HEK293 (cell line): ENCODE data around the gene LCAT.

ENCODE experiments used
- CTCF ChIA-PET: fragments of 350-600 bp; formaldehyde crosslinking; extraction: SDS; loops from one replicate; lab custom pipeline; 2021; ENCODE audit warnings: antibody characterized with exemption; lab: Yijun Ruan, JAX
- POLR2A ChIA-PET: fragments of 300-600 bp; formaldehyde crosslinking; extraction: SDS; loops from one replicate; lab custom pipeline; 2020; ENCODE audit warnings: antibody characterized with exemption, inconsistent platforms; lab: Yijun Ruan, JAX
- H3K27ac ChIP-seq: fragments of 200-500 bp; sonication (Bioruptor generic); 2 replicates; pipeline ENCODE4 v1.5.1; 2014; ENCODE audit warnings: low read depth, low read length, control low read depth, inconsistent platforms; ENCODE audit errors: extremely low read depth
- H3K36me3 ChIP-seq, 2 experiments: fragments of 200-500 bp in 1 of 2; sonication (Bioruptor generic) in 1 of 2; 1 replicate in 1 of 2; 2 replicates in 1 of 2; pipeline ENCODE4 v1.5.1; 2014 to 2017; ENCODE audit warnings: inconsistent platforms in 2 of 2, low read length in 2 of 2; ENCODE audit not compliant: control insufficient read depth in 2 of 2, insufficient read depth in 1 of 2
- H3K4me1 ChIP-seq: fragments of 200-500 bp; sonication (Bioruptor generic); 2 replicates; pipeline ENCODE4 v1.5.1; 2014; ENCODE audit warnings: mild to moderate bottlenecking, low read length, inconsistent platforms; ENCODE audit not compliant: control insufficient read depth, insufficient read depth
- H3K4me3 ChIP-seq: 2 replicates; pipeline ENCODE4 v1.5.1; 2011; ENCODE audit warnings: low read depth, mild to moderate bottlenecking, control low read depth, low read length, moderate library complexity
- H3K9me3 ChIP-seq: fragments of 200-500 bp; sonication (Bioruptor generic); 2 replicates; pipeline ENCODE4 v1.5.1; 2014; ENCODE audit warnings: low read depth, low read length, inconsistent platforms; ENCODE audit not compliant: control insufficient read depth, insufficient read depth
- BCL11A ChIP-seq: fragments of 450-650 bp; formaldehyde crosslinking; IDR thresholded peaks from 2 replicates; pipeline ENCODE4 v1.5.1; 2016; ENCODE audit warnings: low read depth, missing biosample characterization, missing genetic modification characterization
- FEZF1 ChIP-seq: fragments of 450-650 bp; formaldehyde crosslinking; IDR thresholded peaks from 2 replicates; pipeline ENCODE4 v1.5.1; 2016; ENCODE audit warnings: missing biosample characterization, missing genetic modification characterization
- GFI1B ChIP-seq: fragments of 450-650 bp; formaldehyde crosslinking; IDR thresholded peaks from 2 replicates; pipeline ENCODE4 v1.5.1; 2016; ENCODE audit warnings: missing biosample characterization, missing genetic modification characterization
- MZF1 ChIP-seq: fragments of 450-650 bp; formaldehyde crosslinking; IDR thresholded peaks from 2 replicates; pipeline ENCODE4 v1.5.1; 2017; ENCODE audit warnings: missing biosample characterization, missing genetic modification characterization, borderline replicate concordance
- OSR2 ChIP-seq: fragments of 450-650 bp; formaldehyde crosslinking; IDR thresholded peaks from 2 replicates; pipeline ENCODE4 v1.5.1; 2016; ENCODE audit warnings: missing biosample characterization, missing genetic modification characterization
- PRDM1 ChIP-seq: fragments of 450-650 bp; formaldehyde crosslinking; IDR thresholded peaks from 2 replicates; pipeline ENCODE4; 2016; ENCODE audit warnings: missing biosample characterization, missing genetic modification characterization
- REPIN1 ChIP-seq: fragments of 450-650 bp; formaldehyde crosslinking; IDR thresholded peaks from 2 replicates; pipeline ENCODE4 v1.5.1; 2017; ENCODE audit warnings: missing biosample characterization, missing genetic modification characterization, low read depth
- SALL2 ChIP-seq: fragments of 450-650 bp; formaldehyde crosslinking; IDR thresholded peaks from 2 replicates; pipeline ENCODE4 v1.5.0; 2017; ENCODE audit warnings: missing biosample characterization, mild to moderate bottlenecking, missing genetic modification characterization, borderline replicate concordance
- ZBTB48 ChIP-seq: fragments of 450-650 bp; formaldehyde crosslinking; IDR thresholded peaks from 2 replicates; pipeline ENCODE4 v1.5.1; 2016; ENCODE audit warnings: missing biosample characterization, missing genetic modification characterization
- ZIC2 ChIP-seq: fragments of 450-650 bp; formaldehyde crosslinking; IDR thresholded peaks from 2 replicates; pipeline ENCODE4 v1.5.1; 2016; ENCODE audit warnings: missing biosample characterization, missing genetic modification characterization
- ZNF132 ChIP-seq: fragments of 450-650 bp; formaldehyde crosslinking; IDR thresholded peaks from 2 replicates; pipeline ENCODE4 v1.5.1; 2017; ENCODE audit warnings: missing biosample characterization, missing genetic modification characterization, borderline replicate concordance
- ZNF169 ChIP-seq: fragments of 450-650 bp; formaldehyde crosslinking; IDR thresholded peaks from 2 replicates; pipeline ENCODE4 v1.5.1; 2016; ENCODE audit warnings: missing biosample characterization, missing genetic modification characterization
- ZNF214 ChIP-seq: fragments of 450-650 bp; formaldehyde crosslinking; IDR thresholded peaks from 2 replicates; pipeline ENCODE4 v1.5.1; 2017; ENCODE audit warnings: missing biosample characterization, mild to moderate bottlenecking, missing genetic modification characterization, borderline replicate concordance
- ZNF239 ChIP-seq: fragments of 450-650 bp; formaldehyde crosslinking; IDR thresholded peaks from 2 replicates; pipeline ENCODE4 v1.5.1; 2016; ENCODE audit warnings: missing biosample characterization, missing genetic modification characterization
- ZNF266 ChIP-seq: fragments of 450-650 bp; formaldehyde crosslinking; IDR thresholded peaks from 2 replicates; pipeline ENCODE4 v1.5.1; 2016; ENCODE audit warnings: missing biosample characterization, missing genetic modification characterization, low read depth
- ZNF48 ChIP-seq: fragments of 450-650 bp; formaldehyde crosslinking; IDR thresholded peaks from 2 replicates; pipeline ENCODE4 v1.5.1; 2016; ENCODE audit warnings: missing biosample characterization, missing genetic modification characterization
- ZNF529 ChIP-seq: fragments of 450-650 bp; formaldehyde crosslinking; IDR thresholded peaks from 2 replicates; pipeline ENCODE4 v1.5.1; 2017; ENCODE audit warnings: missing genetic modification characterization, missing biosample characterization; ENCODE audit not compliant: insufficient replicate concordance
- ZNF544 ChIP-seq: fragments of 450-650 bp; formaldehyde crosslinking; IDR thresholded peaks from 2 replicates; pipeline ENCODE4 v1.5.0; 2017; ENCODE audit warnings: missing biosample characterization, missing genetic modification characterization
- ZNF560 ChIP-seq: fragments of 450-650 bp; formaldehyde crosslinking; IDR thresholded peaks from 2 replicates; pipeline ENCODE4 v1.5.1; 2017; ENCODE audit warnings: missing biosample characterization, missing genetic modification characterization, borderline replicate concordance
- ZNF624 ChIP-seq: fragments of 450-650 bp; formaldehyde crosslinking; IDR thresholded peaks from 2 replicates; pipeline ENCODE4 v1.5.1; 2017; ENCODE audit warnings: missing biosample characterization, missing genetic modification characterization
- ZNF629 ChIP-seq: fragments of 450-650 bp; formaldehyde crosslinking; IDR thresholded peaks from 2 replicates; pipeline ENCODE4 v1.5.1; 2017; ENCODE audit warnings: missing biosample characterization, missing genetic modification characterization
- ZNF658 ChIP-seq: fragments of 450-650 bp; formaldehyde crosslinking; IDR thresholded peaks from 2 replicates; pipeline ENCODE4; 2016; ENCODE audit warnings: missing biosample characterization, missing genetic modification characterization
- ZNF792 ChIP-seq: fragments of 450-650 bp; formaldehyde crosslinking; IDR thresholded peaks from 2 replicates; pipeline ENCODE4 v1.5.1; 2016; ENCODE audit warnings: missing biosample characterization, missing genetic modification characterization
- ZNF830 ChIP-seq: fragments of 450-650 bp; IDR thresholded peaks from 2 replicates; pipeline ENCODE4 v1.5.0; 2018; ENCODE audit warnings: missing biosample characterization, missing genetic modification characterization, low read depth, mild to moderate bottlenecking, moderate library complexity
- TF ChIP-seq, protein P1 (sequence below): fragments of 450-650 bp; formaldehyde crosslinking; IDR thresholded peaks from 2 replicates; pipeline ENCODE4 v1.5.1; 2016; ENCODE audit warnings: missing biosample characterization, missing genetic modification characterization
- TF ChIP-seq, protein P2 (sequence below): fragments of 450-650 bp; formaldehyde crosslinking; IDR thresholded peaks from 2 replicates; pipeline ENCODE4 v1.5.1; 2016; ENCODE audit warnings: missing biosample characterization, missing genetic modification characterization, borderline replicate concordance
- TF ChIP-seq, protein P3 (sequence below): fragments of 450-650 bp; formaldehyde crosslinking; IDR thresholded peaks from 2 replicates; pipeline ENCODE4 v1.5.1; 2016; ENCODE audit warnings: missing biosample characterization, missing genetic modification characterization
- TF ChIP-seq, protein P4 (sequence below): fragments of 450-650 bp; formaldehyde crosslinking; IDR thresholded peaks from 2 replicates; pipeline ENCODE4 v1.5.1; 2016; ENCODE audit warnings: missing biosample characterization, missing genetic modification characterization

The LCAT gene

DNA sequence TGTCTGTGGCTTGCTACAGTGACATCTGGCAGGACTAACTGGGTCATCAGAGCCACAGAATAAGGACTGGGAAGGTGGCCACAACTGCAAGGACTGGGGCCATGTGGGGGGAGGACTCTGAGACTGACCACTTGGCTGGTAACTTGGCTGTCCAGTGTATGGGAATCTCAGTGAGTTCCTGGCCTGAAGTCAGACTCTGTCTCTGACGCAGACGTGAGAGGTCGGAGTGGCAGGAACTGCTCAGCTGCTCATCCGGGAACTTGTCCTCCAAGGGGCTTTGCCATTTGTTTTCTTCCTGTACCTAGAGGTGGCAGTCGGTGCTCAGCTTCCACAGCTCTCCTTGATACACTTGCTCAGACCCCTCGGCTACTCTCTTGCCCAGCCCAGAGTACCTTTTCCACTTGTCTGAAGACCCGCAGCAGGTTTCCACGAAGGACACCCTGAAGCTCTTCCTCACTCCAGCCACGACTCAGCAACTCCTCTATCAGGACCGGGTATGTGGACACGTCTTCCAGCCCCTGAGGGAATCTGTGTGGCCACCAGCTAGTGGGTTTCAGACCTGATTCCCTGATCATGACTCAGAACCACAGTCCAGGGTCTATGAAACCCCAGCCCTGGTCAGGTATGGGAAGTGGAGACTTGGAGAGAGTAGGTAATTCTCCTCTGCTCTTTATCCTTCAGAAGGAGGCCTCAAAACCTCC lies 43.7 kb upstream of the LCAT start:
- Histone ChIP-seq H3K27ac (no peak overlapping the region), H3K4me1 (no peaks in the 10 kb centered on the region), H3K9me3 (no peaks in the 10 kb centered on the region), H3K4me3 (no peak overlapping the region), H3K36me3 (no peaks in the 10 kb centered on the region)
- ChIA-PET POLR2A (interaction anchor here (0.8 kb wide), 1 partner anchor 21 kb away, joined by 3 read pairs; no protein-coding TSS in a partner anchor), CTCF (interaction anchor here (0.6 to 1.3 kb wide), 2 partner anchors 52 to 59 kb away, joined by 4 read pairs; no protein-coding TSS in a partner anchor)
- TF ChIP-seq, protein P1, sequence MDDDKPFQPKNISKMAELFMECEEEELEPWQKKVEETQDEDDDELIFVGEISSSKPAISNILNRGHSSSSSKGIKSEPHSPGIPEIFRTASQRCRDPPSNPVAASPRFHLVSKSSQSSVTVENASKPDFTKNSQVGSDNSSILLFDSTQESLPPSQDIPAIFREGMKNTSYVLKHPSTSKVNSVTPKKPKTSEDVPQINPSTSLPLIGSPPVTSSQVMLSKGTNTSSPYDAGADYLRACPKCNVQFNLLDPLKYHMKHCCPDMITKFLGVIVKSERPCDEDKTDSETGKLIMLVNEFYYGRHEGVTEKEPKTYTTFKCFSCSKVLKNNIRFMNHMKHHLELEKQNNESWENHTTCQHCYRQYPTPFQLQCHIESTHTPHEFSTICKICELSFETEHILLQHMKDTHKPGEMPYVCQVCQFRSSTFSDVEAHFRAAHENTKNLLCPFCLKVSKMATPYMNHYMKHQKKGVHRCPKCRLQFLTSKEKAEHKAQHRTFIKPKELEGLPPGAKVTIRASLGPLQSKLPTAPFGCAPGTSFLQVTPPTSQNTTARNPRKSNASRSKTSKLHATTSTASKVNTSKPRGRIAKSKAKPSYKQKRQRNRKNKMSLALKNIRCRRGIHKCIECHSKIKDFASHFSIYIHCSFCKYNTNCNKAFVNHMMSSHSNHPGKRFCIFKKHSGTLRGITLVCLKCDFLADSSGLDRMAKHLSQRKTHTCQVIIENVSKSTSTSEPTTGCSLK (tag by site-specific recombination), result no peak
- TF ChIP-seq MZF1 (tag by site-specific recombination) (no peak), REPIN1 (tag by site-specific recombination) (no peak), ZNF658 (tag by site-specific recombination) (no peak), FEZF1 (tag by site-specific recombination) (no peak), ZNF792 (tag by site-specific recombination) (no peak), ZNF214 (no peak), ZNF629 (tag by site-specific recombination) (no peak), PRDM1 (tag by site-specific recombination) (no peak), ZNF544 (tag by site-specific recombination) (no peak), ZNF239 (no peak), ZNF48 (tag by site-specific recombination) (no peak), SALL2 (tag by site-specific recombination) (no peak)
- TF ChIP-seq, protein P2, sequence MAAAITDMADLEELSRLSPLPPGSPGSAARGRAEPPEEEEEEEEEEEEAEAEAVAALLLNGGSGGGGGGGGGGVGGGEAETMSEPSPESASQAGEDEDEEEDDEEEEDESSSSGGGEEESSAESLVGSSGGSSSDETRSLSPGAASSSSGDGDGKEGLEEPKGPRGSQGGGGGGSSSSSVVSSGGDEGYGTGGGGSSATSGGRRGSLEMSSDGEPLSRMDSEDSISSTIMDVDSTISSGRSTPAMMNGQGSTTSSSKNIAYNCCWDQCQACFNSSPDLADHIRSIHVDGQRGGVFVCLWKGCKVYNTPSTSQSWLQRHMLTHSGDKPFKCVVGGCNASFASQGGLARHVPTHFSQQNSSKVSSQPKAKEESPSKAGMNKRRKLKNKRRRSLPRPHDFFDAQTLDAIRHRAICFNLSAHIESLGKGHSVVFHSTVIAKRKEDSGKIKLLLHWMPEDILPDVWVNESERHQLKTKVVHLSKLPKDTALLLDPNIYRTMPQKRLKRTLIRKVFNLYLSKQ (tag by site-specific recombination), result no peak
- TF ChIP-seq, protein P3, sequence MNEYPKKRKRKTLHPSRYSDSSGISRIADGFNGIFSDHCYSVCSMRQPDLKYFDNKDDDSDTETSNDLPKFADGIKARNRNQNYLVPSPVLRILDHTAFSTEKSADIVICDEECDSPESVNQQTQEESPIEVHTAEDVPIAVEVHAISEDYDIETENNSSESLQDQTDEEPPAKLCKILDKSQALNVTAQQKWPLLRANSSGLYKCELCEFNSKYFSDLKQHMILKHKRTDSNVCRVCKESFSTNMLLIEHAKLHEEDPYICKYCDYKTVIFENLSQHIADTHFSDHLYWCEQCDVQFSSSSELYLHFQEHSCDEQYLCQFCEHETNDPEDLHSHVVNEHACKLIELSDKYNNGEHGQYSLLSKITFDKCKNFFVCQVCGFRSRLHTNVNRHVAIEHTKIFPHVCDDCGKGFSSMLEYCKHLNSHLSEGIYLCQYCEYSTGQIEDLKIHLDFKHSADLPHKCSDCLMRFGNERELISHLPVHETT (tag by site-specific recombination), result no peak

GRCh38 chr16:67986949-67987348 lies 43.0 kb upstream of the LCAT start:
- Histone ChIP-seq H3K27ac (no peak overlapping the region), H3K9me3 (no peaks in the 10 kb centered on the region), H3K36me3 (no peaks in the 10 kb centered on the region), H3K4me3 (no peak overlapping the region), H3K4me1 (no peaks in the 10 kb centered on the region)
- POLR2A ChIA-PET, result interaction anchor here (0.8 kb wide), 1 partner anchor 20 kb away, joined by 3 read pairs; no protein-coding TSS in a partner anchor
- CTCF ChIA-PET, result interaction anchor here (1.3 kb wide), 1 partner anchor 58 kb away, joined by 4 read pairs; no protein-coding TSS in a partner anchor
- TF ChIP-seq ZNF560 (tag by site-specific recombination) (peak; percentile 70; the same call in 1 of the 2 replicates), OSR2 (tag by site-specific recombination) (no peak), ZNF629 (tag by site-specific recombination) (no peak), BCL11A (tag by site-specific recombination) (no peak), ZIC2 (no peak), ZNF266 (peak; percentile 67), GFI1B (0 out of 2 replicates have a peak, but pooled peaks have one; percentile 20), ZNF830 (tag by site-specific recombination) (no peak), ZNF529 (no peak), ZBTB48 (tag by site-specific recombination) (no peak), FEZF1 (tag by site-specific recombination) (no peak), ZNF132 (tag by site-specific recombination) (no peak), ZNF624 (tag by site-specific recombination) (no peak), ZNF169 (no peak)
- TF ChIP-seq, protein P4, sequence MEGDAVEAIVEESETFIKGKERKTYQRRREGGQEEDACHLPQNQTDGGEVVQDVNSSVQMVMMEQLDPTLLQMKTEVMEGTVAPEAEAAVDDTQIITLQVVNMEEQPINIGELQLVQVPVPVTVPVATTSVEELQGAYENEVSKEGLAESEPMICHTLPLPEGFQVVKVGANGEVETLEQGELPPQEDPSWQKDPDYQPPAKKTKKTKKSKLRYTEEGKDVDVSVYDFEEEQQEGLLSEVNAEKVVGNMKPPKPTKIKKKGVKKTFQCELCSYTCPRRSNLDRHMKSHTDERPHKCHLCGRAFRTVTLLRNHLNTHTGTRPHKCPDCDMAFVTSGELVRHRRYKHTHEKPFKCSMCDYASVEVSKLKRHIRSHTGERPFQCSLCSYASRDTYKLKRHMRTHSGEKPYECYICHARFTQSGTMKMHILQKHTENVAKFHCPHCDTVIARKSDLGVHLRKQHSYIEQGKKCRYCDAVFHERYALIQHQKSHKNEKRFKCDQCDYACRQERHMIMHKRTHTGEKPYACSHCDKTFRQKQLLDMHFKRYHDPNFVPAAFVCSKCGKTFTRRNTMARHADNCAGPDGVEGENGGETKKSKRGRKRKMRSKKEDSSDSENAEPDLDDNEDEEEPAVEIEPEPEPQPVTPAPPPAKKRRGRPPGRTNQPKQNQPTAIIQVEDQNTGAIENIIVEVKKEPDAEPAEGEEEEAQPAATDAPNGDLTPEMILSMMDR, result no peak
